Tracheal epithelial cell (primary cell): ENCODE measurements around the gene TLR5. TPM values are rescaled to one million over a fixed set of nuclear protein-coding genes. Genes with fewer than 3 reads are reported as not detected.

Source experiments
- total RNA-seq: library from RNA; depleted of rRNA; stranded (reverse); fragments of >200 nt; gene quantifications from 2 replicates; pipeline ENCODE4 v1.2.1, GENCODE V29; 2014

The TLR5 gene, protein sequence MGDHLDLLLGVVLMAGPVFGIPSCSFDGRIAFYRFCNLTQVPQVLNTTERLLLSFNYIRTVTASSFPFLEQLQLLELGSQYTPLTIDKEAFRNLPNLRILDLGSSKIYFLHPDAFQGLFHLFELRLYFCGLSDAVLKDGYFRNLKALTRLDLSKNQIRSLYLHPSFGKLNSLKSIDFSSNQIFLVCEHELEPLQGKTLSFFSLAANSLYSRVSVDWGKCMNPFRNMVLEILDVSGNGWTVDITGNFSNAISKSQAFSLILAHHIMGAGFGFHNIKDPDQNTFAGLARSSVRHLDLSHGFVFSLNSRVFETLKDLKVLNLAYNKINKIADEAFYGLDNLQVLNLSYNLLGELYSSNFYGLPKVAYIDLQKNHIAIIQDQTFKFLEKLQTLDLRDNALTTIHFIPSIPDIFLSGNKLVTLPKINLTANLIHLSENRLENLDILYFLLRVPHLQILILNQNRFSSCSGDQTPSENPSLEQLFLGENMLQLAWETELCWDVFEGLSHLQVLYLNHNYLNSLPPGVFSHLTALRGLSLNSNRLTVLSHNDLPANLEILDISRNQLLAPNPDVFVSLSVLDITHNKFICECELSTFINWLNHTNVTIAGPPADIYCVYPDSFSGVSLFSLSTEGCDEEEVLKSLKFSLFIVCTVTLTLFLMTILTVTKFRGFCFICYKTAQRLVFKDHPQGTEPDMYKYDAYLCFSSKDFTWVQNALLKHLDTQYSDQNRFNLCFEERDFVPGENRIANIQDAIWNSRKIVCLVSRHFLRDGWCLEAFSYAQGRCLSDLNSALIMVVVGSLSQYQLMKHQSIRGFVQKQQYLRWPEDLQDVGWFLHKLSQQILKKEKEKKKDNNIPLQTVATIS
- 0.48 and 1.1 TPM in 2 replicates for total RNA-seq

DNA sequence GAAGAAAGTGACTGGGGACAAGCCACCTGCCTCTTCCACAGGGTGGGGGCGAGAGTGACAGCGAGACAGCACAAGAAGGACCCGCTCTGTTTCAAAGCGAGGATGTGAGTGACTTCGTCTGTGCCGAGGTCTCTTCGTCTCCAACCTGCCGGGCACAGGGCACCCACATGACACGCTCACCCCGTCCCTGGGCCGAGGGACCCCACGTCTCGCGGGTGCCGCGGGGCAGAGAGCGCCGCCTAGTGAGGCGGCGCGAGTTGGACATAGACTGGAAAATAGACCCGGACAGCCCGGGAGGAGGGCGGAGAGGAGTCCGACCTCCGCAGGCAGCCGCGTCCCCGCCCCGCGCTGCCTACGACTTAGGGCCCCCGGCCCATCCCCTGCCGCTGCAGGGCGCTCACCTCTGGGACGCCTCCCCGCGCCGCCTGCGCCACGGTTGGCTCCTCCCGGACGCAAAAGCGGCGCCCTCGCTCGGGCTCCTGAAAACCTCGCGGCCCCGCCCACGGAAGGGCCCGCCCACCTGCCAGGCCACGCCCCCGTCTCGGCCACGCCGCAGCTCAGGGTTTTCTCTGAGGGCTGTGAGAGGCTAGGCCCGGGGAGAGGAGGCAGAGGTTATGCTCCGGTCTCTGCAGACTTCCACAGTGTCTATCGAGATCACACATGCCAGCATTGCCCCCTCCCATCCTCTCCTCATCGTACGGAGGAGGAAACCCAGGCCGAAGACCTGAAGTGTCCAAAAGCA lies at the start of gene TLR5:
Gene TLR5, minus strand, starts transcription at position 454 of the 742 bp plus-strand sequence. CDS start 30,217 bp downstream, outside the sequence.

Other genes with a start within 250 kb of the TLR5 start
- under 0.01 and 0.21 TPM in 2 replicates for gene SUSD4, start 220.9 kb upstream of the TLR5 start, total RNA-seq